Testis (tissue), 3 donors: ENCODE data around the gene SKI. TPM values are rescaled to one million over a fixed set of nuclear protein-coding genes. Genes with fewer than 3 reads are reported as not detected.

Source experiments
- DNase-seq: peaks from one replicate; pipeline ENCODE4 v3.0.0-alpha.2; 2019
- H3K27ac ChIP-seq, 2 donors: fragments of 200-600 bp; sonication (generic); one replicate each; pipeline ENCODE4 v1.5.1; 2019
- H3K27me3 ChIP-seq: fragments of 200-600 bp; sonication (generic); one replicate; pipeline ENCODE4 v1.5.1; 2019
- H3K36me3 ChIP-seq: fragments of 200-600 bp; sonication (generic); one replicate; pipeline ENCODE4 v1.5.1; 2017; ENCODE audit warnings: low read depth; ENCODE audit errors: missing control alignments
- H3K4me1 ChIP-seq: fragments of 200-600 bp; sonication (generic); one replicate; pipeline ENCODE4 v1.5.1; 2019
- H3K4me3 ChIP-seq, 2 donors: fragments of 200-600 bp; sonication (generic); one replicate each; pipeline ENCODE4 v1.5.1; 2017 to 2019
- H3K9me3 ChIP-seq: fragments of 200-600 bp; sonication (generic); one replicate; pipeline ENCODE4 v1.5.1; 2017
- CTCF ChIP-seq, 3 experiments: fragments of 450-650 bp in 2 of 3; fragments of 200-600 bp in 1 of 3; sonication (generic) in 1 of 3; IDR thresholded peaks; one replicate each; pipeline ENCODE4 v1.5.1; 2016 to 2019; ENCODE audit warnings: antibody characterized with exemption in 3 of 3, mild to moderate bottlenecking in 2 of 3, moderate library complexity in 1 of 3
- POLR2A ChIP-seq: fragments of 450-650 bp; IDR thresholded peaks from one replicate; pipeline ENCODE4 v1.6.1; 2017; ENCODE audit warnings: antibody characterized with exemption, mild to moderate bottlenecking, moderate library complexity
- WGBS, 2 donors: methylation state at CpG; one replicate each; pipeline ENCODE4 v1.1.5; 2018; 5-methylcytosine and 5-hydroxymethylcytosine counted together
- intact Hi-C: fragments of 100-400 bp; cut with DNase I; formaldehyde crosslinking; loops from one replicate; pipeline ENCODE4 v1.15.1; 2023; ENCODE audit warnings: low total_unique reads
- polyA plus RNA-seq: library from polyadenylated mRNA; stranded (reverse); fragments of 350-450 nt; fragmentation: Illumina TruSeq; extraction: RNeasy Lipid Tissue Mini Kit (QIAGEN cat#74804); gene quantifications from one replicate; pipeline ENCODE4 v1.2.3, GENCODE V29; 2014; ENCODE audit warnings: low read depth, low replicate concordance; ENCODE audit not compliant: insufficient read depth
- total RNA-seq, 2 donors: library from RNA; depleted of rRNA; stranded (reverse); fragments of >200 nt; gene quantifications; one replicate each; pipeline ENCODE4 v1.2.3, GENCODE V29; 2016

SKI gene
- total and polyA plus RNA-seq, 3 donors from 2014 or later: 40.2 to 87.1 (median 85.7) TPM

- Histone ChIP-seq H3K9me3 (no peaks in the 10 kb centered on the region), H3K27ac (no peak overlapping the region), H3K36me3 (no peaks in the 10 kb centered on the region), H3K4me1 (peaks cover 11% of the 10 kb centered on the region), H3K4me3 (no peak overlapping the region), H3K27me3 (no peaks in the 10 kb centered on the region)
- TF ChIP-seq CTCF (IDR thresholded peaks at IDR 0.05): no peak
- no peak for TF ChIP-seq POLR2A
- intact Hi-C loops: no loop called here
- no peak for DNase-seq
- 89 to 100% methylated on average over 3 to 15 of the region's 15 CpGs for WGBS, 2 donors
Observed at GRCh38 chr1:2356401-2356800, 128.3 kb downstream of the SKI start.

GRCh38 chr1:2356911-2357845, 129.1 kb downstream of the SKI start:
- Histone ChIP-seq H3K27me3 (no peaks in the 10 kb centered on the region), H3K27ac (no peak overlapping the region), H3K4me3 (no peak overlapping the region), H3K4me1 (peaks cover 11% of the 10 kb centered on the region), H3K9me3 (no peaks in the 10 kb centered on the region), H3K36me3 (no peaks in the 10 kb centered on the region)
- DNase-seq: no peak
- intact Hi-C loops: no loop called here
- TF ChIP-seq CTCF (IDR thresholded peaks at IDR 0.05) (no peak), POLR2A (no peak)
- WGBS, 2 donors: 90 to 96% methylated on average over 26 to 31 of the region's 37 CpGs

GRCh38 chr1:2358072-2358471, 130.0 kb downstream of the SKI start:
- TF ChIP-seq CTCF (IDR thresholded peaks at IDR 0.05) (no peak), POLR2A (no peak)
- DNase-seq: no peak
- no peaks in the 10 kb centered on the region for H3K9me3 ChIP-seq
- no peak overlapping the region for H3K4me3 ChIP-seq
- H3K4me1 ChIP-seq: peaks cover 6% of the 10 kb centered on the region
- no peak overlapping the region for H3K27ac ChIP-seq
- intact Hi-C loops: no loop called here
- 89 to 90% methylated on average over 10 to 13 of the region's 13 CpGs for WGBS, 2 donors
- H3K36me3 ChIP-seq: no peaks in the 10 kb centered on the region
- no peaks in the 10 kb centered on the region for H3K27me3 ChIP-seq

- Histone ChIP-seq H3K9me3 (no peaks in the 10 kb centered on the region), H3K4me1 (peaks cover 4% of the 10 kb centered on the region), H3K27ac (no peak overlapping the region), H3K4me3 (no peak overlapping the region), H3K27me3 (no peaks in the 10 kb centered on the region), H3K36me3 (no peaks in the 10 kb centered on the region)
- TF ChIP-seq CTCF (IDR thresholded peaks at IDR 0.05) (no peak), POLR2A (no peak)
- DNase-seq: no peak
- WGBS, 2 donors: 81 to 84% methylated on average over 18 to 20 of the region's 24 CpGs
- intact Hi-C loops: no loop called here
Observed at GRCh38 chr1:2358651-2359640, 130.8 kb downstream of the SKI start.

Other genes starting within 250 kb of the SKI start
- 10 to 100 TPM; 16.4 to 25.5 TPM for gene CFAP74, start 224.5 kb upstream of the SKI start, total RNA-seq
- gene CFAP74, start 224.5 kb upstream of the SKI start, polyA plus RNA-seq: 24.9 TPM
- gene GABRD, start 209.0 kb upstream of the SKI start, total RNA-seq: 10 to 100 TPM; 16.9 to 18.1 TPM
- 7.8 TPM for gene GABRD, start 209.0 kb upstream of the SKI start, polyA plus RNA-seq
- gene PRKCZ, start 177.9 kb upstream of the SKI start, total RNA-seq: 100 to 1,000 TPM in 1 of 2 donors, 10 to 100 TPM in 1; 86.4 to 123 TPM
- 142 TPM for gene PRKCZ, start 177.9 kb upstream of the SKI start, polyA plus RNA-seq
- gene FAAP20, start 33.5 kb upstream of the SKI start, total RNA-seq: 10 to 100 TPM; 65.5 to 72.0 TPM
- 72.6 TPM for gene FAAP20, start 33.5 kb upstream of the SKI start, polyA plus RNA-seq
- 10 to 100 TPM; 30.4 to 34.5 TPM for gene MORN1, start 163.2 kb downstream of the SKI start, total RNA-seq
- gene MORN1, start 163.2 kb downstream of the SKI start, polyA plus RNA-seq: 30.9 TPM
- 100 to 1,000 TPM in 1 of 2 donors, 10 to 100 TPM in 1; 89.9 to 104 TPM for gene RER1, start 163.5 kb downstream of the SKI start, total RNA-seq
- 262 TPM for gene RER1, start 163.5 kb downstream of the SKI start, polyA plus RNA-seq
- 10 to 100 TPM; 50.4 to 52.8 TPM for gene PEX10, start 184.2 kb downstream of the SKI start, total RNA-seq
- gene PEX10, start 184.2 kb downstream of the SKI start, polyA plus RNA-seq: 49.5 TPM
- 1 to 10 TPM; 5.7 to 6.5 TPM for gene PLCH2, start 248.0 kb downstream of the SKI start, total RNA-seq
- 2.7 TPM for gene PLCH2, start 248.0 kb downstream of the SKI start, polyA plus RNA-seq